ENCODE data around the gene NPLOC4. TPM values are rescaled to one million over a fixed set of nuclear protein-coding genes. Genes with fewer than 3 reads are reported as not detected.

Gene NPLOC4
- total and polyA plus RNA-seq, 2 of the 13 experiments (the other 11 are each of a cell fraction or from before 2014, with no cell fraction given) = 57.0 to 97.0 TPM

DNA sequence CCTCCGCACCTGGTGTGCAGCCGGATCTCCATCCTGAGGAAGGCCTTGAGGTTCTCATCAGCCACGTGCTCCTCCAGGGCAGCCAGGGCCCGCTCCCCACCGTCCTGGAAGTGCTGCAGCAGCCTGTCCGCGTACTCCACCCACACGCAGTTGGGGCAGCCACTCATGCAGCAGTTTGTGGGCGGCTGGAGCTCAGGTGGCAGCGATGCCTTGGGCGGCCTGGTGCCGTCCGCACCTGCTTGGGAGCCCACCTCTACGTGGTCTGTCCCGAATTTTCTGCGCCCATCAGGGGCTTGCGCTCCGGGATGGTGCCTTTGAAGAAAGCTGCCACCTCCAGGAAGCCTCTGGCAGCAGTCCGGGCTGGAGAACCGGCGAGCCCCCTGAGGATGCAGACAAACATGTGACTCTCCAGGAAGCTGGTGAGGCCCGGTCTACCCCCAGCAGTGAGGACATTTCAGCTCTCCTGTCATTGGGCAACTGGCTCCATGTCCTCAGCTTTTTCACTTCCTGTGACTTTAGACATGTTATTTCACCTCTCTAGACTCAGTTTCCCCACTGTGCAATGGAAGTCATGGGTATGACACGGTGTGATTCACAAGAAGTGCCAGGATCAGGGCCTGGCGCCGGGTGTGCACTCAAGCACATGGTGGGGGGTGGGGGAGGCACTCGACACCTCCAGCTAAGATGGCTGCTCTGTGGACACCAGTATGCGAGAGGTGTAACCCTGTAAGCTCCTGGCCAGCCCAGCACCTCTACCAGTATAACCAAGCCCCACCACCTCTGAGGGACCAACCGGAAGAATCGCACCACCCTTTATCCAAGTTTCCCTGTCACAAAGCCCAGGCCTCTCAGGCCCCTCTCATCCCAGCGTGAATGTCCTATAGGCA, 28.5 kb upstream of the NPLOC4 start (continued):
- TF ChIP-seq U2AF2 (IDR thresholded peaks at IDR 0.05; ENCODE audit: low read depth, low read length) (no peak), ZNF746 (CRISPR knock-in tag; IDR thresholded peaks at IDR 0.05) (0 out of 2 replicates have a peak, but pooled peaks have one; percentile 16), ZSCAN12 (CRISPR knock-in tag; IDR thresholded peaks at IDR 0.05) (no peak), SKI (IDR thresholded peaks at IDR 0.05; ENCODE audit: partially characterized antibody) (no peak), SIN3A (IDR thresholded peaks at IDR 0.05; ENCODE audit: borderline replicate concordance, low read depth, low read length) (peak; percentile 26; the same call in 1 of the 2 replicates), ZNF570 (CRISPR knock-in tag; IDR thresholded peaks at IDR 0.05; ENCODE audit: borderline replicate concordance) (no peak), SATB2 (CRISPR knock-in tag; IDR thresholded peaks at IDR 0.05) (no peak), NR1H2 (CRISPR knock-in tag; IDR thresholded peaks at IDR 0.05; ENCODE audit: borderline replicate concordance, low read depth) (no peak), CCDC6 (CRISPR knock-in tag; IDR thresholded peaks at IDR 0.05) (no peak; the same call in 1 of the 2 replicates), RAD21 (CRISPR knock-in tag; IDR thresholded peaks at IDR 0.05) (no peak), ZNF205 (CRISPR knock-in tag; IDR thresholded peaks at IDR 0.05) (no peak), ZSCAN31 (CRISPR knock-in tag; IDR thresholded peaks at IDR 0.05; ENCODE audit: low read depth) (no peak), FOXO1 (CRISPR knock-in tag; IDR thresholded peaks at IDR 0.05) (no peak), ZNF10 (CRISPR knock-in tag; IDR thresholded peaks at IDR 0.05; ENCODE audit: borderline replicate concordance, low read depth) (0 out of 2 replicates have a peak, but pooled peaks have one; percentile 15)
- TF ChIP-seq, protein P1, sequence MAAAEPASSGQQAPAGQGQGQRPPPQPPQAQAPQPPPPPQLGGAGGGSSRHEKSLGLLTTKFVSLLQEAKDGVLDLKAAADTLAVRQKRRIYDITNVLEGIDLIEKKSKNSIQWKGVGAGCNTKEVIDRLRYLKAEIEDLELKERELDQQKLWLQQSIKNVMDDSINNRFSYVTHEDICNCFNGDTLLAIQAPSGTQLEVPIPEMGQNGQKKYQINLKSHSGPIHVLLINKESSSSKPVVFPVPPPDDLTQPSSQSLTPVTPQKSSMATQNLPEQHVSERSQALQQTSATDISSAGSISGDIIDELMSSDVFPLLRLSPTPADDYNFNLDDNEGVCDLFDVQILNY (CRISPR knock-in tag; conservative IDR thresholded peaks at IDR 0.05) = no peak; the same call in 1 of the 2 replicates
- TF ChIP-seq, protein P2, sequence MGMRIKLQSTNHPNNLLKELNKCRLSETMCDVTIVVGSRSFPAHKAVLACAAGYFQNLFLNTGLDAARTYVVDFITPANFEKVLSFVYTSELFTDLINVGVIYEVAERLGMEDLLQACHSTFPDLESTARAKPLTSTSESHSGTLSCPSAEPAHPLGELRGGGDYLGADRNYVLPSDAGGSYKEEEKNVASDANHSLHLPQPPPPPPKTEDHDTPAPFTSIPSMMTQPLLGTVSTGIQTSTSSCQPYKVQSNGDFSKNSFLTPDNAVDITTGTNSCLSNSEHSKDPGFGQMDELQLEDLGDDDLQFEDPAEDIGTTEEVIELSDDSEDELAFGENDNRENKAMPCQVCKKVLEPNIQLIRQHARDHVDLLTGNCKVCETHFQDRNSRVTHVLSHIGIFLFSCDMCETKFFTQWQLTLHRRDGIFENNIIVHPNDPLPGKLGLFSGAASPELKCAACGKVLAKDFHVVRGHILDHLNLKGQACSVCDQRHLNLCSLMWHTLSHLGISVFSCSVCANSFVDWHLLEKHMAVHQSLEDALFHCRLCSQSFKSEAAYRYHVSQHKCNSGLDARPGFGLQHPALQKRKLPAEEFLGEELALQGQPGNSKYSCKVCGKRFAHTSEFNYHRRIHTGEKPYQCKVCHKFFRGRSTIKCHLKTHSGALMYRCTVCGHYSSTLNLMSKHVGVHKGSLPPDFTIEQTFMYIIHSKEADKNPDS (CRISPR knock-in tag; IDR thresholded peaks at IDR 0.05) = no peak
- TF ChIP-seq, protein P3, sequence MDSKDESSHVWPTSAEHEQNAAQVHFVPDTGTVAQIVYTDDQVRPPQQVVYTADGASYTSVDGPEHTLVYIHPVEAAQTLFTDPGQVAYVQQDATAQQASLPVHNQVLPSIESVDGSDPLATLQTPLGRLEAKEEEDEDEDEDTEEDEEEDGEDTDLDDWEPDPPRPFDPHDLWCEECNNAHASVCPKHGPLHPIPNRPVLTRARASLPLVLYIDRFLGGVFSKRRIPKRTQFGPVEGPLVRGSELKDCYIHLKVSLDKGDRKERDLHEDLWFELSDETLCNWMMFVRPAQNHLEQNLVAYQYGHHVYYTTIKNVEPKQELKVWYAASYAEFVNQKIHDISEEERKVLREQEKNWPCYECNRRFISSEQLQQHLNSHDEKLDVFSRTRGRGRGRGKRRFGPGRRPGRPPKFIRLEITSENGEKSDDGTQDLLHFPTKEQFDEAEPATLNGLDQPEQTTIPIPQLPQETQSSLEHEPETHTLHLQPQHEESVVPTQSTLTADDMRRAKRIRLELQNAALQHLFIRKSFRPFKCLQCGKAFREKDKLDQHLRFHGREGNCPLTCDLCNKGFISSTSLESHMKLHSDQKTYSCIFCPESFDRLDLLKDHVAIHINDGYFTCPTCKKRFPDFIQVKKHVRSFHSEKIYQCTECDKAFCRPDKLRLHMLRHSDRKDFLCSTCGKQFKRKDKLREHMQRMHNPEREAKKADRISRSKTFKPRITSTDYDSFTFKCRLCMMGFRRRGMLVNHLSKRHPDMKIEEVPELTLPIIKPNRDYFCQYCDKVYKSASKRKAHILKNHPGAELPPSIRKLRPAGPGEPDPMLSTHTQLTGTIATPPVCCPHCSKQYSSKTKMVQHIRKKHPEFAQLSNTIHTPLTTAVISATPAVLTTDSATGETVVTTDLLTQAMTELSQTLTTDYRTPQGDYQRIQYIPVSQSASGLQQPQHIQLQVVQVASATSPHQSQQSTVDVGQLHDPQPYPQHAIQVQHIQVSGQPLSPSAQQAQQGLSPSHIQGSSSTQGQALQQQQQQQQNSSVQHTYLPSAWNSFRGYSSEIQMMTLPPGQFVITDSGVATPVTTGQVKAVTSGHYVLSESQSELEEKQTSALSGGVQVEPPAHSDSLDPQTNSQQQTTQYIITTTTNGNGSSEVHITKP (CRISPR knock-in tag; IDR thresholded peaks at IDR 0.05; ENCODE audit: low read depth) = no peak
- TF ChIP-seq, protein P4, sequence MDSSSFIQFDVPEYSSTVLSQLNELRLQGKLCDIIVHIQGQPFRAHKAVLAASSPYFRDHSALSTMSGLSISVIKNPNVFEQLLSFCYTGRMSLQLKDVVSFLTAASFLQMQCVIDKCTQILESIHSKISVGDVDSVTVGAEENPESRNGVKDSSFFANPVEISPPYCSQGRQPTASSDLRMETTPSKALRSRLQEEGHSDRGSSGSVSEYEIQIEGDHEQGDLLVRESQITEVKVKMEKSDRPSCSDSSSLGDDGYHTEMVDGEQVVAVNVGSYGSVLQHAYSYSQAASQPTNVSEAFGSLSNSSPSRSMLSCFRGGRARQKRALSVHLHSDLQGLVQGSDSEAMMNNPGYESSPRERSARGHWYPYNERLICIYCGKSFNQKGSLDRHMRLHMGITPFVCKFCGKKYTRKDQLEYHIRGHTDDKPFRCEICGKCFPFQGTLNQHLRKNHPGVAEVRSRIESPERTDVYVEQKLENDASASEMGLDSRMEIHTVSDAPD (CRISPR knock-in tag; IDR thresholded peaks at IDR 0.05) = peak; percentile 45; the same call in 1 of the 2 replicates
- TF ChIP-seq, protein P5, sequence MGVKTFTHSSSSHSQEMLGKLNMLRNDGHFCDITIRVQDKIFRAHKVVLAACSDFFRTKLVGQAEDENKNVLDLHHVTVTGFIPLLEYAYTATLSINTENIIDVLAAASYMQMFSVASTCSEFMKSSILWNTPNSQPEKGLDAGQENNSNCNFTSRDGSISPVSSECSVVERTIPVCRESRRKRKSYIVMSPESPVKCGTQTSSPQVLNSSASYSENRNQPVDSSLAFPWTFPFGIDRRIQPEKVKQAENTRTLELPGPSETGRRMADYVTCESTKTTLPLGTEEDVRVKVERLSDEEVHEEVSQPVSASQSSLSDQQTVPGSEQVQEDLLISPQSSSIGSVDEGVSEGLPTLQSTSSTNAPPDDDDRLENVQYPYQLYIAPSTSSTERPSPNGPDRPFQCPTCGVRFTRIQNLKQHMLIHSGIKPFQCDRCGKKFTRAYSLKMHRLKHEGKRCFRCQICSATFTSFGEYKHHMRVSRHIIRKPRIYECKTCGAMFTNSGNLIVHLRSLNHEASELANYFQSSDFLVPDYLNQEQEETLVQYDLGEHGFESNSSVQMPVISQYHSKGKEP (CRISPR knock-in tag; IDR thresholded peaks at IDR 0.05) = peak; percentile 38; the same call in 1 of the 2 replicates

Data from HepG2 (cell line).